Measurements from ENCODE around the gene PBX4. TPM values are rescaled to one million over a fixed set of nuclear protein-coding genes. Genes with fewer than 3 reads are reported as not detected.

The PBX4 gene
- total RNA-seq, 4 donors from 2014 or later = 0.42 to 4.5 (median 0.68) TPM

GRCh38 chr19:19537075-19538048 is 81.1 kb downstream of the PBX4 start:
- Histone ChIP-seq H3K9me3 (peaks cover 0 to 6% (median 0%) of the 10 kb centered on the region in 3 donors), H3K4me1 (peaks cover 0 to 50% (median 22%) of the 10 kb centered on the region in 3 donors), H3K27ac (no peak overlapping the region), H3K4me3 (peak overlapping the region in 1 of 2 donors; percentile 41), H3K36me3 (peaks cover 0 to 12% of the 10 kb centered on the region in 2 donors), H3K27me3 (peaks cover 51% of the 10 kb centered on the region)
- no peak for ATAC-seq
- 14 to 57% methylated on average over 3 to 10 of the region's 59 CpGs for WGBS, 2 donors (ENCODE audit: low coverage in 1 of 2)
- TF ChIP-seq EP300 (IDR thresholded peaks at IDR 0.05) (no peak), POLR2AphosphoS5 (IDR thresholded peaks at IDR 0.05) (no peak), POLR2A (IDR thresholded peaks at IDR 0.05) (no peak), CTCF (IDR thresholded peaks at IDR 0.05) (no peak)

- Histone ChIP-seq H3K4me3 (no peak overlapping the region), H3K9me3 (peaks cover 0 to 5% (median 0%) of the 10 kb centered on the region in 3 donors), H3K27ac (no peak overlapping the region), H3K4me1 (peaks cover 0 to 43% (median 15%) of the 10 kb centered on the region in 3 donors), H3K36me3 (peaks cover 0 to 12% of the 10 kb centered on the region in 2 donors), H3K27me3 (peaks cover 33% of the 10 kb centered on the region)
- TF ChIP-seq POLR2A (IDR thresholded peaks at IDR 0.05) = no peak
- no peak for TF ChIP-seq EP300 (IDR thresholded peaks at IDR 0.05)
- TF ChIP-seq CTCF (IDR thresholded peaks at IDR 0.05) = no peak
- TF ChIP-seq POLR2AphosphoS5 (IDR thresholded peaks at IDR 0.05) = no peak
- WGBS, 2 donors (ENCODE audit: low coverage in 1 of 2) = 81 to 100% methylated on average over 5 to 6 of the region's 34 CpGs
- ATAC-seq = no peak
Observed at GRCh38 chr19:19535311-19536191, 82.9 kb downstream of the PBX4 start.

- TF ChIP-seq POLR2A (IDR thresholded peaks at IDR 0.05) = no peak
- TF ChIP-seq POLR2AphosphoS5 (IDR thresholded peaks at IDR 0.05) = no peak
- no peak for TF ChIP-seq CTCF (IDR thresholded peaks at IDR 0.05)
- TF ChIP-seq EP300 (IDR thresholded peaks at IDR 0.05) = no peak
- H3K4me3 ChIP-seq = no peak overlapping the region
- no peak for ATAC-seq
- 46% methylated on average over 9 of the region's 27 CpGs; no CpG with 5 or more reads in 1 of the 2 donors for WGBS, 2 donors (ENCODE audit: low coverage in 1 of 2)
- peaks cover 0 to 35% (median 9%) of the 10 kb centered on the region in 3 donors for H3K4me1 ChIP-seq
- H3K36me3 ChIP-seq = peaks cover 0 to 12% of the 10 kb centered on the region in 2 donors
- no peaks in the 10 kb centered on the region for H3K9me3 ChIP-seq
- H3K27me3 ChIP-seq = peaks cover 25% of the 10 kb centered on the region
- no peak overlapping the region for H3K27ac ChIP-seq
Observed at GRCh38 chr19:19534556-19535265, 83.8 kb downstream of the PBX4 start.

- WGBS, 2 donors (ENCODE audit: low coverage in 1 of 2) = 81% methylated on average over 5 of the region's 6 CpGs; no CpG with 5 or more reads in 1 of the 2 donors
- no peak overlapping the region for H3K27ac ChIP-seq
- H3K27me3 ChIP-seq = peaks cover 16% of the 10 kb centered on the region
- TF ChIP-seq CTCF (IDR thresholded peaks at IDR 0.05) (no peak), EP300 (IDR thresholded peaks at IDR 0.05) (no peak), POLR2A (IDR thresholded peaks at IDR 0.05) (no peak), POLR2AphosphoS5 (IDR thresholded peaks at IDR 0.05) (no peak)
- no peaks in the 10 kb centered on the region for H3K9me3 ChIP-seq
- no peak overlapping the region for H3K4me3 ChIP-seq
- H3K4me1 ChIP-seq = peaks cover 0 to 38% (median 9%) of the 10 kb centered on the region in 3 donors
- H3K36me3 ChIP-seq = peaks cover 0 to 12% of the 10 kb centered on the region in 2 donors
- ATAC-seq = no peak
Observed at GRCh38 chr19:19533841-19534240, 84.6 kb downstream of the PBX4 start.

Data from gastroesophageal sphincter (tissue), 4 donors.